CD4-positive, alpha-beta T cell treated with Interleukin-21 for 1 hour (primary cell): ENCODE results near the gene CLDN15.
A peak's percentile ranks its signal among the peaks of the same experiment; 100 is the strongest.
"Not testable (repeated sequence)": the region's sequence is repeated elsewhere in the genome, so short reads cannot be mapped to it uniquely, and the experiment has no call there.

Experiments used
- DNase-seq: peaks from one replicate; pipeline ENCODE4 v3.0.0-alpha.2; 2020

Gene CLDN15

DNA sequence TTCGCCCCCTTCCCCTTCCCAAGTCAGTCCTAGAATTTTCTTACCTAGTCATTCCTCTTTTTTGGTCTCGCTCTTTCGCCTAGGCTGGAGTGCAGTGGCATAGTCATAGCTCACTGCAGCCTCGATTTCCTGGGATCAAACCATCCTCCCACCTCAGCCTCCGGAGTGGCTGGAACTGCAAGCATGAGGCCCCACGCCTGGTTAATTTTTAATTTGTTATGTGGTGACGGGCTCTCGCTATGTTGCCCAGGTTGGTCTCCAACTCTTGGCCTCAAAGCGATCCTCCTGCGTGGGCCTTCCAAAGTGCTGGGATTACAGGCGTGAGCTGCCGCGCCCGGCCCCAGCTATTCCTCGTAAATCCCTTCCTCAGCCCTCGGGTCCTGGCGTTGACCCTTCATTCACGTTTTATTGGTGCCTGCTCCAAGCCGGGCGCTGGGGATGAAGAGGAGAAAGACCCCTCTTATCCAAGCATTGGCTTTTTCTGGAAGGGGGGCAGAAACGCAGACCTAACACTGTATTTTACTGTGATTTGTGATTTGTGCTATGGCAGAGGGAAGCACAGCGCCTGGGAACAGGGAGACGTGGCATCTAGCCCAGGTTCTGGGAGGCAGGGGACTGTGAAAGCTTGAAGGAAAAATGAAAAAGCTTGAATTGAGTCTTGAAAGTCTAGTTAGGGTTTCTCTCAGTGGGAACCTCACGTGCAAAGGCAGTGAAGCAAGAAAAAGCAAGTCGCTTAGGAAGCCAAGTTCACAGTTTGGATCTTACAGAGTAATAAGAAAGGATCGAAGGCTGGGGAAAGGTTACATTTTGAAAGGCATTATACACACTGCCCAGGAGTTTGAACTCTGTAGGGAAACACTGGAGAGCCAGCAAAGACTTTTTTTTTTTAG, 19.1 kb downstream of the CLDN15 start:
- DNase-seq = no peak

DNA sequence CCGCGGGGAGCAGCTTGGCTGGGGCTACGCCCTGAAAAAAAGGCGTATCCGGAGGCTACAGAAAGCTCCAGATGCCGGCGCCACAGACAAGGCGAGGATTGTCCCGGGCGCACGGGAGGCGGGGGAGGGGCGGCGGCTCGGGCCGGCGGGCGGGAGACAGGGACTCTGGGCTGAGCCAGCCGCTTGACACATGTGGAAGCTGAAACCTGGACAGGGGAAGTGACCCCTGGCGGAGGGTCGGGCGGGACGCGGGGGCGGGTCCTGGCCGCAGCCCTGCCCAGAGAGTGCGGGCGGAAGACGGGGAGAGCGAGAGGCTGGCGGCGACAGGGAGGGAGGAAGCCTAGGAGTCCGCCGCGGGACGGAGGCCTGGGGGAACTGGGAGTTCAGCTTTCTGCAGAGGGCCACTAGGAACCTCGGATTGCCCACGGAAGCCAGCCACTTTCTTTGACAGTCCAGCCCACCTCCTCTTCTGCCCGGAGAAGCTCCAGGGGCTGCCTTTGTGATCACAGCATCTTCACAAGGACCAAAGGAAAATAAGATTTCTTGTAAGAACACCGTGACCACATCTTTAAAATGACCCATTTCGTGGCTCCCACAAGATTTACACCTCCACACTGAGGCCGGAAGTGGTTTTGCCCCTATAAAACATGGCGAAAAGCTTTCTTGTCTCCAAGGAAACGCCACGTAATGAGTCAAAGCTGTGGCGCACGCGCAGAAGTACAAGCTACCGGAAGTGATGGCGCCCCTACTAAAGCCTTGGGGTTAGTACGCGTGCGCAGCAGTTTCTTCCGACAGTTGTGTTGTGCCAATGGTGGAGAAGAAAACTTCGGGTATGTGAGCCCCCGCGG, 20.0 kb downstream of the CLDN15 start, which contains the start of the genes PLOD3 and ZNHIT1:
TSS of gene PLOD3 (minus strand) at position 194 of the 848 bp plus-strand sequence. CDS start 307 bp downstream, outside the sequence.
TSS of gene ZNHIT1 (plus strand) at position 778 of the 848 bp plus-strand sequence. CDS start at position 809, 31 bp downstream.
- DNase-seq = peak; percentile 98

DNA sequence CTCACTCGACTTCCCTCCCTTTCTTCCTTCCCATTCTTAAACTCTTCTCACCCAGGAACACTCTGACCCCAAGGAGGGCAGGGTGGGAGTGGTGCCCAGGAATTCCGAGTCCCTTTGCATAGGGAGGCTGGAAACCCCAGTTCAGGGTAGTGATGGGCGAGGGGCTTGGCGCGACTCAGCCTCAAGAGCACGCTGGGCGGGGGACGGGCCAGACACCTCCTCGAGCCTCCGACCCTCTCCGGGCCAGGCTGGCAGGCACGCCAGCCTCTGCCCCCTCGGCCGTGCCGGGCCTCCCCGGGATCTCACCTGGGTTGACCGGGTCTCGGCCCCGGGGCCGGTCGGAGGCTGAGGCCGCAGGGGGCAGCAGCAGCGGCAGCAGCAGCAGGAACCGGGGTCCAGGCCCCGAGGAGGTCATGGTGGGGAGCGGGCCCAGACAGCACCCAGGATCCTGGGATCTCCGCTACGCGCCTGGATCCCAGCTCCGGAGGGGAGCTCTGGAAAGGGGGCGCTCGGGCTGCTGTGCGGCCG, 20.7 kb downstream of the CLDN15 start:
- DNase-seq = no peak

DNA sequence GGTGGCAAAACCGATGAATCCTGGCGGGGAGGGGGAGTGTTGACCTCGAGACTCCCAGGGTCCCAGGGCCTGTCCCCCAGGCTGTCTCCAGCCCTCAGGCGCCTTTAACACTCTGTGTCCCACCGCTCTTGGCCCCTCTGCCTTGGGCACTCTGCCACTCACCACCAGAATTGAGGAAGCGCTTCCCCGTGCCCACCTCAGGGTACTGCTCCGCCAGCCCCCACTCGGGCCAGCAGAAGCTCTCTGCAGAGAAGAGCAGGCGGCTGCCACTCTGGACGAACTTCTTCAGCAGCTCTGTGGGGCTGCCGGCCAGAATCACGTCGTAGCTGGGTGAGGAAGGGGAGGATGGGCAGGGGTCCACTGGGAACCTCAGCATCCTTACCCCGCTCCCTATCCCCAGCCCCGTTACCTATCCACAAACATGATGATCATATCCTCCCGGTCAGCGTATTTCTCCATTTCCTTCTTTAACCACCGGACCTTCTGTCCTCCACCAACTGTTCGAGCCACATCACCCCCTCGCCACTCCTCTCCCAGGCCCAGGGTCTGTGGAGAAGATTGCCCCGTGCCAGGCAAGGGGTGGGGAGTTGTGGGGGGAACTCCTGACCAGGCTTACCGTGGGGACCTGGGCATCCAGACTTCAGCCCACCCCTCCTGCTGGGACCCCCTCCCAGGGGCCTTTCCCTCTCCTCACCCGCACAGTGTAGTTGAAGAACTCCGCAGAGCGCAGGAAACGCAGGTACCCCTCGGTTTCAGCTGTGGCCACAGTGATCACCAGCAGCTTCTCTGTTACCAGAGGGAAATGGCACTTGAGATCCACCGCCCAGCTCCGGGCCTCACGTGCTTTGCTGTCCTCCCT, 21.4 kb downstream of the CLDN15 start:
- DNase-seq = no peak

DNA sequence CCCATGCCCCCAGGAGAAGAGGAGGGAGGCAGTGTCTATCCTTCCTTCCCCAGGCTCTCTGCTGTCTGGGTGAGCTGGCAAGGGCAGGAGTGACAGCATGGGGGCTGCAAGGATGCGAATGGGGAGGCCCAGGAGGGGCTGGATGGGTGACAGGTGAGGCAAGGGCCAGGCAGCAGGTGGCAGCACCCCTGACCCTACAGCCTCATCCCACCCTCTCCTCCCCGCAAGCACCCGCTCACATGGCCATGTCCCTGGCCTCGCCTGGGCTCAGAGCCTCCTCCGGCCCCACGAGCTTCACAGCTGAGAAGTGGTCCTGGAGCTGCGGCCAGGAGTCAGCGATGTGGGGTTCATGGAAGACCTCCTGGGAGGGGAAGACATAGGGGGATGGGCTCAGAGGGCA, 25.6 kb downstream of the CLDN15 start:
- DNase-seq = no peak

DNA sequence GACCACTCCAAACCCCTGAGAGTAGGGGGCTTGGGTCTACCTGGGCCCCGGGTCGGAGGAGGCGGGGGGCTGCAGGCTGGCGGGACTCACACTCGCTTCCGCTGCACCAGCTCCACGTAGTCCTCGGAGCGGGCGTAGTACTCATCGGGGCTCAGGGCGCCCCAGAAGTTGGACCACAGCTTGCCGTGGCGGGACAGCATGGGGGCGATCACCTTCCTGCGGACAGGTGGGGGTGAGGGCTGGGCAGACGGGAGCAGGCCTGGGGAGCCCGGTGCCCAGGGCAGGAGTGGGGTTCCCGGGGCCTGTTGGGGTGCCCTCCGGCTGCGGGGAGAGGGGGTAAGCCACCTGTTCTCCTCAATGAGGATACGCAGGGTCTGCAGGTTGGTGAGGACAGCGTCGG, 26.1 kb downstream of the CLDN15 start:
- no peak for DNase-seq

DNA sequence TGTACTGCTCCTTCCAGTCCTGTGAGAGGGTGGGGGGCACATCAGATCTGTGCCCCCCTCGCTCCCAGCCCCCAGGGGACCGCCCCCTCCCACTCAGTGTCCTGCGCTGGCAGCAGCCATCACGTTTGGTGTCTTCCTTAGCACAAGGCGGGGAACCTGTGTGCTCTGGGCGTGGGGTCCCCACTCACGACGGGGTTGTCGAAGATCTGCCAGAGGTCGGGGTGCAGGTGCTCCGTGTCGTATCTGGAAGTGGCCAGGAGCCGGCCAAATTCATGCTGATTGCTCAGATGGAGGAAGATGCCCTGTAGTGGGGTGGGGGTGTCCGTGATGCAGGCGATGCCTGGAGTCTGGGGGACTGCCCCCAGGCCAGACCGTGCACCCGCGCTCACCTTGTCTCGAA, 27.5 kb downstream of the CLDN15 start:
- DNase-seq = no peak

DNA sequence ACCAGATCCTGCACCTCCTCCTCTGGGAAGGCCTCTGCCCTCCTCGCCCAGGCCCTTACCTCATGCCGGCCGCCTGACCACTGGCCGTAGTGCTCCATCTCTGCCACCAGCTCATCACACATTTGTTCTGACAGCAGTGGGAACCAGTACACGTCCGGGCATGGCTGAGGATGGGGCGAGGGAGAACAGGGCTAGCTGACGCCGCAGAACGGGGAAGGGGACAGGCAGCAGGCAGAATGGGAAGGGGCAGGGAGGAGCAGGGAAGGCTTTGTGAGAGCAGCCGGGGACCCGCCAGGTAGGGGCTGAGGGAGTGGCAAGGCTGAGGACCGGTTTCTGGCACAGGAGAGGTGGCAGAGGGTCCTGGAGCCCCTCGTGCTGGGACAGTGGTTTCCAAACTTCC, 28.8 kb downstream of the CLDN15 start:
- no peak for DNase-seq

DNA sequence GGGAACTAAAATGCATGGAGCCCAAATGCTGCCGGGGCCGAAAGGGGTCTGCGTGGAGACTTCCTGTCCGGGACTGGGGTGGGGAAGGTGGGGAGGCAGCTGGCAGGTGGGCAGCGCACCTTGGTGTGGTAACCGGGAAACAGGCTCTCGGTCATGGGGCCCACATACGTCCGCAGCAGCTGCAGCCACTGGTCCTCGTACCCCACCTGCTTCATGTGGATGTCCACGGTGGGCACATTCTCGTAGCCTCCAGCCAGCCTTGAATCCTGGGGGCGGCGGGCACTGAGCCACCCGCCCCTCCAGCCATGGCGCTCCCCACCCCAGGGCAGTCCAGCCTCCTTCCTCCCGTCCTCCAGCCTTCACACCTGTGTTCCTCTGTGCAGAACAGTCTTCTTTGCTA, 30.1 kb downstream of the CLDN15 start:
- DNase-seq = no peak

DNA sequence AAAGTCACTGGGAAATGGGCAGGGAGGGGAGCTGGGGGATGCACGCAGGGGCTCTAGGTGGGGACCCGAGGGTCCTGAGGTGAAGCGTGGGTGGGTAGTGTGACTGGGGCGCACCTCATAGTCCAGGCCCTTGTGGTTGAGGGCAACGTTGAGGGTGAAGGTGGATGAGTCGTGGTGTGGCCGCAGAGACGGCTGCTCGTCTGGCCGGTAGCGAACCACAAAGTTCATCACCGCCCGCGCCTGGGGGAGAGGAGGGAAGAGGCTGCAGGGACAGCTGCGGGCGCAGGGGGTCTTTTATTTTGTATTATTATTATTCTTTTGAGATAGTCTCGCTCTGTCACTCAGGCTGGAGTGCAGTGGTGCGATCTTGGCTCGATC, 30.9 kb downstream of the CLDN15 start:
- no peak for DNase-seq

DNA sequence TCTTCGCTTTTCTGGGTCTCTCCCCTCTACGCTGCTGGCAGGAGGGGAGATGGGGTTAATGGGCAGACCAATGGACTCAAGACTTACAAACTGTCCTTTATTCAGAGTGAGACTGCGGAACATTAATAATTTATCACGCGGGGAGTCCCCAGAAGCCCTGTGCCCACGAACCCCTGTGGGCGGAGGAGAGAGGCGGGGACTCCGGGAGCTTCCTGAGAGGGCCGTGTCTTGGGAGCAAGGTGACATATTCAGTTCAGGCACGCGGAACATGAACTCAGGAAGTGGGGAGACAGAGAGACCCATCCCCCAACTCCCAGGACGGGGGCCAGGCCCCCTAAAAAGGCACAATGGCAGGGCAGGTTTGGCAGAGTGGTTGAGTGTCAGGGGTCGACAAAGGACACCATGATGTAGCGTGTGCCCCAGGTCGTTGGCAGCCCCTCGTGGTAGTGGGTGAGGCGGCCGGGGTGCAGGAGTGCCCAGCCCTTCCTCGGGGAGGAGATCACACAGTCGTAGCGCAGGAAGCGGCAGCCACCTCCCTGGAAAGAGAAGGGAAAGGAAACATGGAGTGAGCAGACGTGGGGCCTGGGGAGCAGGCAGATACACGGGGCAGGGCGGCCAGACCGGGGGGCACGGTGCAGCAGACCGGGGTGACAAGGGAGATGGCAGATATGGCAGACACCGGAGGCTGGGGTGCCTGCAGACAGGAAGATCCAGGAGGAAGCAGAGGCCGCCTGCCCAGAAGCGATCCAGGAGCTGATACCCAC, 31.5 kb downstream of the CLDN15 start:
- no peak for DNase-seq

DNA sequence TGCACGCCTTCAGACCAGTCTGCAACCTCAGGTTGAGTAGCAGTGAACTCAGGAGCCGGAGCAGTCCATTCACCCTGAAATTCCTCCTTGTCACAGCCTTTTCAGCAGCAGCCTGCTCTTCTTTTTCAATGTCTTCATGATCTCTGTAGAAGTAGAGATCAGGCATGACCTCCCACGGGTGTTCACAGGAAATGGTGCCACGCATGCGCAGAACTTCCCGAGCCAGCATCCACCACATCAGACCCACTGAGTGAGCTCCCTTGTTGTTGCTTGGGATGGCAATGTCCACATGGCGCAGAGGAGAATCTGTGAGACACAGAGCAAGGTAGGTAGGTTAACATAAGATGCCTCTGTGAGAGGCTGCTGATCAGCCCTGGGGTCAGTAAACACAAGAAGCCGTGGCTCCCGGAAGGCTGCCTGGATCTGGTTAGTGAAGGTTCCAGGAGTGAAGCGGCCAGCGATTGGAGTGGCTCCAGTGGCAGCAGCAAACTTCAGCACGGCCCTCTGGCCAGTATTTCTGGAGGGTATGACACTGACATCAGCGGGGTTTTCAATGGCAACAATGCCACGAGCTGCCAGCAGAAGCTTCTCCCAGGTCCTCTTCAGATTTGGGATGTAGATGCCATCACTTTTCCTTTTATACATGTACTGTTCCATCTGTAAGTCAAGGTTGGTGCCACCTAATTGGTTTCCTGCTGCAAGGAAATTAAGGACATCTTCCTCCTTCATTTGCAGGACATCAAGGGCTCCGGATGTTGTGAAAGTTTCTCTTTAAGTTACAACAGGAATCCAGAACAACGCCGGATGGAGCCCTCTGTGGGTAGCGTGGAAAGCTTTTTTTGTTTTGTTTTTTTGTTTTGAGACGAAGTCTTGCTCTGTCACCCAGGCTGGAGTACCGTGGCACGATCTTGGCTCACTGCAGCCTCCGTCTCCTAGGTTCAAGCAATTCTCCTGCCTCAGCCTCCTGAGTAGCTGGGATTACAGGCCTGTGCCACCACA, 33.6 kb downstream of the CLDN15 start:
- DNase-seq = peak; percentile 50

DNA sequence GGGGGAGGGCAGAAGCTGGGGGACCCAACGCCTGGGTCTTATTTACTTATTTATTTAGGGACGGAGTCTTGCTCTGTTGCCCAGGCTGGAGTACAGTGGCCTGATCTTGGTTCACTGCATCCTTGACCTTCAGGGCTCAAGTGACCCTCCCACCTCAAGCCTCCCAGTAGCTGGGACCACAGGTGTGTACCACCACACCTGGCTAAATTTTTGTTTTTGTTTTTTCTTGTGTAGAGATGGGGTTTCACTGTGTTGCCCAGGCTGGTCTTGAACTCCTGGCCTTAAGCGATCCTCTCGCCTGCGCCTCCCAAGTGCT, 35.0 kb downstream of the CLDN15 start:
- DNase-seq = no peak

DNA sequence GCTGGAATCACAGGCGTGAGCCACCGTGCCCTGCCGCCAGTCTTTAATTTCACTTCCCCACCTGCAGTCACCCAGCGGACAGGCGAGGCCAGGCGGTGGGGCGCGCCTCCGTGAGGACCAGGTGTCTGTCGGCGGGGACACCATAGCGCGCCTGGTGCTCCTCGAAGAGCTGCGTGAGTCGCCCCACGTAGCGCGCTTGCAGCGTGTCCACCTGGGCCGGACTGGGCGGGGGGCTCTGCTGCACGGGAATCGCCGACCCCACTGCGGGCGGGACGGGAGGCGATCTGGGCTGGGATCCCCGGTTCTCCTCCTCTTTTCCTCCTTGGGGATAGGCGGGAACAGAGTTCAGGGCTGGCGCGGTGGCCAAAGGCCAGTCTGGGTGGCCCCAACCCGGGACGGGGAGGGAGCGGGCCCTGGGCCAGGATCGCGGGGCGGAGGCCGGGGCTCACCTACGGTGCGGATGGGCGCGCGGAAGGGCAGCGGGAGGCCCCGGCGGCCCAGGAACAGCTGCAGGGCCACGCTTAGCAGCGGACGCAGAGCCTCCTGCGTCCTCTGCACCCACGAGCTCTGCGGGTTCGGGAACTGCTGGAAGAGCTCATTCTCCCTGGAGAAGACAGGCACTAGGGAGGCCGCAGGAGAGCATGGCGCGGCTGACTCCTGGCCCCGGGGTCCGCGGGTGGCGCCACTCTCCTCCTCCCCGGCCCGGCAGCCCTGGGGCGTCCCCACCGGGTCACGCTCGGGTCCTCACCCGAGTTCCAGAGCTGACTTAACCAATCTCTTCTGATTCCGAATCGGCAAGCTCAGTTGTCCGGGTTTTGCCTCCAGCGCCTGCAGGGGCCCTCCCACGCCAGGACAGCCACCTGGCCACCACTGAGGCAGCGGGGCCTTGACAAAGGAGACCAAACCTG, 35.7 kb downstream of the CLDN15 start:
- no peak for DNase-seq

DNA sequence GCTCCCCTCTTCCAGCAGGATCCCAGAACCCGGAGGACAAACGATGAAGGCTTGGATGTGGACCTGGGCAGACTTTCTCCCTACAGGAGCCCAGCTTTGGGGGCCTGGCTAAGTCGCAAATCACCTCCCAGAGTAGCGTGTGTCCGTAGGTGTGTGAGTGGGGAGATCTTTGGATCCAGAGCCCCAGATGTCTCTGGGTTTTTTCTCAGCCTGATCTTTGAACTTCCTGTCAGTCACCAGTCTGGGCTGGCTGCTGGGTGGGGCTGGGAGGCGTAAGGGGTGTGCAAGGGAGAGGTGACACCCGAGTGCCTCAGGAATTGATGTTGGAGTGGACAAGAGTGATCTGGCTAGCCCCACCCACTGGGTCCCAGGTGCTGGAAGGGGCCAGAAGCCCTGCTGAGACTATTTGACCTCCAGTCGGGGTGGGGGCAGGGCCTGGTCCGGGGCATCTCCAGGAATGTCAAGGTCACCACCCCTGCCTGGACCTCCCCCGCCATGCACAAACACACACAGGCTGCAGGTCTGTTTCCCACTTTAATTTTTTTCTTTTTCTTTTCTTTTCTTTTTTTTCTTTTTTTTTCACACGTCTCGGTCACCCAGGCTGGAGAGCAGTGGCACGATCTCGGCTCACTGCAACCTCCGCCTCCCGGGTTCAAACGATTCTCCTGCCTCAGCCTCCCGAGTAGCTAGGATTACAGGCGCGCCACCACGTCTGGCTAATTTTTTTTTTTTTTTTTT, 36.6 kb downstream of the CLDN15 start, which contains the start of gene MOGAT3:
TSS of gene MOGAT3 (minus strand) at position 175 of the 738 bp plus-strand sequence. CDS start 182 bp downstream, outside the sequence.
- no peak for DNase-seq

DNA sequence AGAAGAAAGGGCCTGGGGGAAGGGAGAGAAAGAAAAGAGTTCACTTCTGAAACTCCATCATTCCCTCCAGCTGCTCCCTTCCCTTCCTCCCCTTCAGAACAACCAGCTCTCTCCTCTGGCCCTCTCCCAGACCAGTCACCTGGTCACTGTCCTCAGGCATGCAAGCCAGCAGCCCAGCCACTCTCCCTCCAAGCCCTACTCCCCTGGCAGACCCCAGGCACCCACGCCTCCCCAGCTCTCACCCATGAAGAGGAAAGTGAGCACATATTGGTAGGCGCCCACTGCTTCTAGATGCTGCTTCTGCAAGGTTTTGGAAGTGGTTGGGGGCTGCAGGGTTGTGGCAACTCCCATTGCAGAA, 37.1 kb downstream of the CLDN15 start:
- no peak for DNase-seq

DNA sequence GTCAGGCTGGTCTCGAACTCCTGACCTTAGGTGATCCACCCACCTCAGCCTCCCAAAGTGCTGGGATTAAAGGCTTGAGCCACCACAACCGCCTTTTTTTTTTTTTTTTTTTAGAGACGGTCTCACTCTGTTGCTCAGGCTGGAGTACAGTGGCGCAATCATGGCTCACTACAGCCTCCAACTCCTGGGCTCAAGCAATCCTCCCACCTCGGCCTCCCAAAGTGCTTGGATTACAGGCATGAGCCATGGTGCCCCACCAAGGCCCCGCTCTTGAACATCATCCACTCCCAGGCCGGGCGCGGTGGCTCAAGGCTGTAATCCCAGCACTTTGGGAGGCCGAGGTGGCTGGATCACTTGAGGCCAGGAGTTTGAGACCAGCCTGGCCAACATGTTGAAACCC, 38.1 kb downstream of the CLDN15 start:
- DNase-seq = not testable (repeated sequence)

DNA sequence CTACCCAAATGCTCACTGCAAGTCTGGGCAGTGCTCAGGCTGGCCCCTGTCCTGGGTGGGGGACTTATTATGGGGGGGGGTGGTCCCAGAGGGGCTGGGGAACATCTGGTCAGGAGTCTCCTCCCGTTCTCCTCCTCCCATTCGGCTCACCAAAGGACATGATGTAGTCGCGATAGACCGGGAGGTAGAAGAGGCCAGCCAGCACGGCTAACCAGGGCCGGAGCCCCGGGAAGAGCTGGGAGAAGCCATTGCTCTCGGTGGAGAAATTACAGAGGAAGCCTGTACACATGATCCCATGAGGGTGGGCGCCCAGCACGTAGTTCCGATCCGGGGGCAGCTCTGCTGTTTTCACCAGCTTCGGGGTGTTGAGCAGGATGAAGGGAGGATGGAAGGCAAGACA, 39.1 kb downstream of the CLDN15 start:
- no peak for DNase-seq

DNA sequence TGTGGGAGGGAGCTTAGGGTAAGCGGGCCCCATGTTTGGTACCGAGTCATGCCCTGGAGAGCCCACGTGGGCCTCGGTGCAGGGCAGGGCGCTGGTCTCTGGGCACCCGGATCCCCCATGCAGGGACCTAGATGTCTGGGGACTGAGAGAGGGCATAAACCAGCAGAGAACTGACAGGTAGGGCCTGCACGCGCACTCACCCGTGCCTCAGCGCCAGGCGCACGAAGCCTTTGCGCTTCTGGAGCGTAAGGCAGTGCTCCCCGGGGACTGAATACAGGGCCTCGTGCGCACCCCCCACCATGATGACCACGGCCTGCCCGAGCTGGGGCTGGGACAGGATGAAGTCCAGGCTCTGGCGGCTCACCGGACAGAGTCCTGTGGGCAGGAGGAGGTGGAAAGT, 39.6 kb downstream of the CLDN15 start:
- no peak for DNase-seq
